GM18951 (cell line): ENCODE results near the gene DHX16.

Experiments used
- POLR2A ChIP-seq: IDR thresholded peaks from 4 replicates; pipeline ENCODE4 v1.6.1; 2011; ENCODE audit warnings: mild to moderate bottlenecking; ENCODE audit not compliant: insufficient read length, insufficient read depth; ENCODE audit errors: extremely low read depth
- in situ Hi-C: fragments of 300-500 bp; cut with MboI; formaldehyde crosslinking; loops from one replicate; pipeline ENCODE4 v1.12.0; 2022; ENCODE audit warnings: low sequenced_read_pairs, mixed read lengths, inconsistent platforms; ENCODE audit not compliant: unreplicated experiment

Gene DHX16

GRCh38 chr6:30647242-30648116 is 25.3 kb downstream of the DHX16 start:
- in situ Hi-C loops: no loop called here
- peak; percentile 49 for TF ChIP-seq POLR2A

- no peak for TF ChIP-seq POLR2A
These were observed 26.2 kb downstream of the DHX16 start, which contains the start of gene C6orf136 for GRCh38 chr6:30646450-30647241. Gene C6orf136, plus strand, starts transcription at chr6:30647133. Its CDS starts 99 bp downstream, at chr6:30647232.

GRCh38 chr6:30645989-30646388 is 26.8 kb downstream of the DHX16 start:
- no peak for TF ChIP-seq POLR2A
- in situ Hi-C loops: no loop called here

More at GRCh38 chr6:30646450-30647241, 26.2 kb downstream of the DHX16 start, which contains the start of gene C6orf136:
- in situ Hi-C loops: no loop called here

- TF ChIP-seq POLR2A: no peak
- in situ Hi-C loops: no loop called here
These were observed 28.0 kb downstream of the DHX16 start for GRCh38 chr6:30644769-30645168.

- in situ Hi-C loops: no loop called here
These were observed 29.1 kb downstream of the DHX16 start for GRCh38 chr6:30643656-30644055.

GRCh38 chr6:30641048-30641447 is 31.8 kb downstream of the DHX16 start:
- in situ Hi-C loops: no loop called here
- TF ChIP-seq POLR2A: no peak

More at GRCh38 chr6:30643656-30644055, 29.1 kb downstream of the DHX16 start:
- no peak for TF ChIP-seq POLR2A

- in situ Hi-C loops: no loop called here
- no peak for TF ChIP-seq POLR2A
These were observed 32.3 kb downstream of the DHX16 start for GRCh38 chr6:30640481-30640880.

GRCh38 chr6:30635834-30636233 is 37.0 kb downstream of the DHX16 start:
- in situ Hi-C loops: no loop called here
- no peak for TF ChIP-seq POLR2A

- in situ Hi-C loops: no loop called here
These were observed 46.1 kb downstream of the DHX16 start, which contains the start of gene ATAT1 for GRCh38 chr6:30626484-30627366. Gene ATAT1, plus strand, starts transcription at chr6:30626874.

GRCh38 chr6:30625511-30625910 is 47.3 kb downstream of the DHX16 start:
- in situ Hi-C loops: no loop called here
- TF ChIP-seq POLR2A: no peak

More at GRCh38 chr6:30626484-30627366, 46.1 kb downstream of the DHX16 start, which contains the start of gene ATAT1:
- peak; percentile 78 for TF ChIP-seq POLR2A

- in situ Hi-C loops: no loop called here
- TF ChIP-seq POLR2A: no peak
These were observed 53.2 kb downstream of the DHX16 start for GRCh38 chr6:30619561-30619960.

GRCh38 chr6:30618270-30618797 is 54.5 kb downstream of the DHX16 start:
- TF ChIP-seq POLR2A: no peak
- in situ Hi-C loops: no loop called here

- TF ChIP-seq POLR2A: peak; percentile 89
- in situ Hi-C loops: no loop called here
These were observed 55.1 kb downstream of the DHX16 start, which contains the start of gene MRPS18B for GRCh38 chr6:30617565-30618269. Gene MRPS18B, plus strand, starts transcription at chr6:30617840. Its CDS starts 26 bp downstream, at chr6:30617866.
